GM18520 (cell line): Measurements from ENCODE around the gene PSTPIP1.

Source experiments
- ATAC-seq: cut with Tn5 transposase; IDR thresholded peaks from one replicate; pipeline ENCODE4 v1.9.1; 2021; ENCODE audit not compliant: unreplicated experiment

The PSTPIP1 gene

DNA sequence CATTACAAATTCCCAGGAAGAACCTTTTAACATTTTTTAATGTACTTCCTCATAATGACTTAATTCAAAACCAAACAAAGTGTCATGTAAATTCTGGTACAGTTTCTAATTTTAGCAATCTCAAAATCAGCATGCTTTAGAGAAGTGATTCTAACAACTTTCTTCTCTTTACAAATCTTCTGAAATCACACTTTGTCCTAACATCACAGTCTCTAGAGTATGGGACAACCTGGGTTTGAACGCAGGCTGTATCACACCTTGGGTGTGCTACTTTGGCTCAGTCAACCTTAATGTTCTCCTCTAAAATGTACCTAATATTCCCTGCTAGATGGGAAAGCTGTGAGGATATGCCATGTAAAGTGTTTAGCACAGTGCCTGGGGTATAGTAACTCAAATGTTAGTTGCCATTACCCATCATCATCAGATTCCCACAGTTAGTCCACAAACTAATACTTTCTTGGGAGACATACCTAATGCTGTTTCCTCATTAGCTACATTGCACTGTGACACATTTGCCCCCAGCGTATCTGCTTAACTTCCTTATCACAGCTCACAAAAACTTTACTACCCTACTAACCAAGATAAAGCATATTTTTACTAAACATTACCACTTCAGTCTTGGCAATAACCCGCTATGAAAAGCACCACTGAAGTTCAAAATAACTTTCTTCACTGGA lies 72.9 kb downstream of the PSTPIP1 start:
- peak; percentile 26 for ATAC-seq

DNA sequence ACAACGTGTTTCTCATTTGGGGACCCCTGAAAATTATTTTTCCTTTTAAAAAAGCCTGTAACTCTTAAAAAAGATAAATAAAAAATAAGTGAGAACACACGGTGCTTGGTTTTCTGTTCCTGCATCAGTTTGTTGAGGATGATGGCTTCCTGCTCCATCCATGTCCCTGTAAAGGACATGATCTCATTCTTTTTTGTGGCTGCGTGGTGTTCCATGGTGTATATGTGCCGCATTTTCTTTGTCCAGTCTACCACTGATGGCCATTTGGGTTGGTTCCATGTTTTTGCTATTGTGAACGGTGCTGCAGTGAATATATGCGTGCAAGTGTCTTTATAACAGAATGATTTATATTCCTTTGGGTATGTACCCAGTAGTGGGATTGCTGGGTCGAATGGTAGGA lies 73.7 kb downstream of the PSTPIP1 start:
- ATAC-seq, result no peak

DNA sequence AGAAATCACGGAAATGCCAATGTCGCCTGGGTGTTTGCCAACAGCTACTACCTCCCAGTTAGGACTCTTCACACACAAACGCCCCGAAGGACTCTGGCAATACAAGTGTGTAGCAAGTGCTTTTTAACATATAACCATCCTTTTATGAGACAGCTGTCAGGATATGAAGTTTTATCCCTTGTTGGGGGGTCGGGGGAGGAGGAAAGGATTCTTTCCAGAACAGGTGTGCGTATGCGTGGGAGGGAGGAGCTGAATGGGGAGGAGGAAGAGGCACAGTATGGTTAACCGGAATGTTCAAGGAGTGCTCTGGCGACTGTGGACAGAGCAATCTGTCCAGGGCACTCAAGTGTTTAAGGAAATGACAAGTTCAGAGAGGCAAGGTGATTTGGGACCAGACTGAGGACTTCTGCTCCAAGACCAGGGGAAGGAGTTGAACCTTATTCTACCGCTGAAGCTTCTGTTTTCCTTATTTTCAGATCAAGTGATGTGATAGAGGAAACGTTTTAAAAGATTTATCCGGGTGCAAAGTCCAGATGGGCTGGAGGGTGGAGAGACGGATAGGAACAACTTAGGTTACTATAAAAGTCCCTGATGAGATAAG lies 74.7 kb downstream of the PSTPIP1 start:
- no peak for ATAC-seq

DNA sequence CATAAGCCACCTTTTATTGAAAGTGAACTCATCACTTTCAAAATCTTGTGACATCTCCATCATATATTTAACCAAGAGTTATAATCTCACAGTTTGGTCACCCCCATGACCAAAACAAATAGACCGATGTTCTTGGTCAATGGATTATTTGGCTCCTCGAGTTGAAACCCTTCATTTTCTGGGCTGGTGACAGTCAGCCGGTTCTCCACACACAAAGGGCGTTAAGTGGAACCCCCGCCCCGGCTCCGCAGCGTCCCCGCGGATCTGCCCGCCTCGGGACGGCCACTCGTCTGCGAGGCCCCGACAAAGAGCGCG lies 75.2 kb downstream of the PSTPIP1 start:
- no peak for ATAC-seq

DNA sequence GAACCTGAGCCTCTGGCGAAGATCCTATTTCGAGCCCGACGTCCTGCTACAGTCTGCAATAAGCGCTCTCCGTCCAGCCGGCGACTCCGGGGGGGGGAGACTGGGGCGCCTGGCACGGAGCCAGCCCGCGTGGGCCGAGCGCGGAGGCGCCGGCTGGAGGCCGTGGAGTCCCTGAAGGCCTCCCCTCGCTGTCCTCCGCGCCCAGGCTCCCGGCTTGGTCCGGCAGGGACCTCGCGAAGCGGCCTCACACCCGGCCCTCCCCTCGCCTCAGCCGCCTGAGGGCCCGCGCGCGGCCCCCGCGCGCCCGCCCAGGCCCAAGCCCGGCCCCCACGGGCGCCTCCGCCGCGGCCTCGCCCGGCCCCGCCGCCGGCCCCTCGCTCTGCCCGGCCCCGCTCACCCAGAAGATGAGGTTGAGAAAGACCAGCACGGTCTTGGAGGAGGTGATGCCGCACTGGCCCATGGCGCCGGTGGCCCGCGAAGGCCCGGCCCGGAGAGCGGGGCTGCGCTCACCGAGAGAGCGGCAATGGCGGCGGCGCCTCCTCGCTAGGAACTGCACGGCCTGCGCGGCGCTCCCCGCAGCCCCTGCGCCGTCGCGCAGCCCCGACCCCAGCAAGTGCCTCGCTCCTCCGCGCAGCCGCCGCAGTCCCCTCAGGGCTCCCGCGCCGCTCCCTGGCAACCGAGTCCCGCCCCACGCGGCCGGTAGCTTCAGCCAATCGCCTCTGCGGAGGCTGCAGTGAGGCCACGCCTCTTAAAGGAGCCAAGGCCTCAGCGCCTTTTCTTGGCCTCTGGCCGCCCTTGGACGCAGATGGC lies 75.8 kb downstream of the PSTPIP1 start, which contains the start of gene TSPAN3:
TSS of gene TSPAN3 (minus strand) at position 615 of the 810 bp plus-strand sequence. CDS start at position 460, 155 bp downstream.
- ATAC-seq, result peak; percentile 84

DNA sequence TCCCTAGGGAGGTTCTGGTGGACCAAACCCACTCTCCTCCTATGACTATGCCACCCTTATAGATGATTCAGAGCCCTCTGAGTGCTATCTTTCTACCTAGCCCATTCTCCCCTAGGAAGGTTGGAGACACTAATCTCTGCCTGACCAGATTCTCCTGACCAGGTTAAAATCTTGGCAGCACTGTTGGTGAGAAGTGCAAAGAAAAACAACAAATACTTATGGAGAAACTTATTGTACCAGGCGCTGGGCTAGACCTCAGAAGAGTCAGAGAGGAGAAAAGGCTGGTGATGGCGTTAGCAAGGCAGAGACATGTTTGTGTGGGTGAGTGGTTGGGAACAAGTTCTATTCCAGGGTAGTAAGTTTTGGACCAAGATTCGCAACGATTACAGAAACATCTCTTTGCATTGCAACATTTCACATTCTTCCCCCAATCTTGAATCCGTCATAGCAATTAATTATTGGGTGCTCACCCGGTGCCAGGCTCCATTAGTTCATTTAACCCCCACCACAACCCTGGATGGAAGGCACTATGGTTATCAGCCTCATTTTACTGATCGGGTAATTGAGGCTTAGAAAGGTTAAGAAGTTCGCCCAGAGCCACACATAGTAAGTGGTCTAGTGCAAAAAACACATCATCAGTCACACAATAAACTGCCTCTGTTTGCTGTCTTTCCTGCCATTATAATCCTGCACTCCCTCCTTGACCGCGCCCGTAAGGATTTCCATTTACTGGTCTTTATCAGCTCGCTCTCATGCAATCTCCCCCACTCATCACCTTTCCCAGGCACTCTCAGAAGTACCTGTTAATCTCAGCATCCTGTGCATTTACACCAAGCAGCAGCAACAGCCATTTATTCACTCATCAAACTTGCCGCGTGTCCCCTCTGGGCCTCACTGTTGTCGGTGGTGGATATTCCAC lies 76.6 kb downstream of the PSTPIP1 start:
- no peak for ATAC-seq

DNA sequence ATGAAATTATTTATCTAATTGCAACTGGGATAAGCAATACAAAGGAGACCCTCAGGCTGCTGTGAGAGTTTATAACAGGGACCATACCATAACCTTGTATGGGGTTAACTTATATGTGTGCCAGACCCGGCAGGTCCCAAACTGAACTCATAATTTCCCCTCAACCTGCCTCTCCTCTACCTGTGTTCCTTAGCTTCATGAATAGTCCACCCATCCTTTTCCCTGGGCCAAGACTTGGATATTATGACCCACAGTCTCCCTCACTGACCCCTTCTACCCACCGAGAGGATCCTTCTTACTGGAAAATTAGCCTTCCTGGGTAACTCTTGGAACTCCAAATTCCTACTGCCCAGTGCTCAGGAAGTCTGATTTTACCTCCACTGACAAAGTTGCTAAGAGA lies 79.4 kb downstream of the PSTPIP1 start:
- ATAC-seq, result no peak

DNA sequence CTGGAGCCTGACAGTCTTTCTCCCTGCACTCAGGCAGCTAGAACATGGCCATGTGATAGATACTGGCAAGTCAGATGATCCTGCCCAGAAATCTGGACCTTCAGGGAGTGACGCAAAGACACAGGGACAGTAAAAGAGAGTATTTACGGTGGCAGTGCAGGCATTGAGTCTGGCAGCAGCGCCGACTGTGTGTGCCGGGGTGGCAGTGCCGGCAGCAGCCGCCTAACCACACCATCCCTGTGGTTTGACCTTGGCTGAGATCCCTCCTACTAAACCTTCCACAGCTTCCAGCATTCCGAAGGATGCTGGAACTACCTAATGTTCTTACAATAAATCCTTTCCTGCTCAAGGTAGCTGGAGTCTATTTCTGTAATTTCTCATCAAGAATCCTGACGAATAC lies 80.6 kb downstream of the PSTPIP1 start:
- ATAC-seq, result no peak

DNA sequence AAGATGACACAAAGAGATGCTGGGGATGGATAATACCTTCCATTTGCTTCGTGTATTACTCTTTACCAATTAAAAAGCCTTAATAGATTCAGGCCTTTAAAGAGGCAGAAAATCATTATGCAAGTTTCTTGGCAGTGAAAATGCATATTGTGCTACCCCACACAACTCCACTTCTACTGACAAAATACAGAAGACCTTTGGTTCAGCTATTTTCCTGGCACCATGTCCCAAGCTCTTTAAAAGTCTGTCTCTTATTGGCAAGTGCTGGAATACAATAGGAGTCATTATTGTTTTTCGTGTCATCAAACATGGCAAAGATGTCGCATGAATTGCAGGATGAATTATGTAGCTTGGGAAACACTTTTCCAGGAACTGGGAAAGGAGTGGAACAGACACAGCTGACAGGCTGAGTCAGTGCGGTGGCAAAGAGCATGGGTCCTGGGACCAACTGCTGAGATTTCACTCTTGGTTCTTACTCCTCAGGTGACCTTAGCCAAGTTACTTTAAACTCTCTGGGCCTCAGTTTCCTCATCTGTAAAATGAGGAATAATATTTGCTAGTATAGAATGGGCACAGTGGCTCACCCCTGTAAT lies 81.5 kb downstream of the PSTPIP1 start:
- ATAC-seq, result no peak

DNA sequence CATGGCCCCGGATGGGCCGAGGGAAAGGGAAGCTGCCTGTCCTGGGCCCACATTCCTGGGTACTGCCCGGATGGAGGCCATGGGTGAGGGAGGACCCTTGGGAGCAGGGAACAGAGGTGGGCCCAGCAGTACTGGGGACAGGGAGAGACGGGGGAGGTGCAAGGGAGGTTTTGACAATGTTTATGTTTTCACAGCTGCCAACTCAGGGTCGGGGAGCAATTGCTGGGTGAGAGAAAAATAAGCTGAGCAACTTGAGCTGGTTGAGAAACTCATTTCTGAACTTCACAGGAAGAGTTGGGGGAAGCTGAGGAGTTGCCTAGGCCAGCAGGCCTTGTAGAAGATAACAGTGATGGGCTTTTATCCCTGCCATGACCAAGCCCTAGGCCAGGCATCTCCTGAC lies 87.0 kb downstream of the PSTPIP1 start:
- ATAC-seq, result no peak

DNA sequence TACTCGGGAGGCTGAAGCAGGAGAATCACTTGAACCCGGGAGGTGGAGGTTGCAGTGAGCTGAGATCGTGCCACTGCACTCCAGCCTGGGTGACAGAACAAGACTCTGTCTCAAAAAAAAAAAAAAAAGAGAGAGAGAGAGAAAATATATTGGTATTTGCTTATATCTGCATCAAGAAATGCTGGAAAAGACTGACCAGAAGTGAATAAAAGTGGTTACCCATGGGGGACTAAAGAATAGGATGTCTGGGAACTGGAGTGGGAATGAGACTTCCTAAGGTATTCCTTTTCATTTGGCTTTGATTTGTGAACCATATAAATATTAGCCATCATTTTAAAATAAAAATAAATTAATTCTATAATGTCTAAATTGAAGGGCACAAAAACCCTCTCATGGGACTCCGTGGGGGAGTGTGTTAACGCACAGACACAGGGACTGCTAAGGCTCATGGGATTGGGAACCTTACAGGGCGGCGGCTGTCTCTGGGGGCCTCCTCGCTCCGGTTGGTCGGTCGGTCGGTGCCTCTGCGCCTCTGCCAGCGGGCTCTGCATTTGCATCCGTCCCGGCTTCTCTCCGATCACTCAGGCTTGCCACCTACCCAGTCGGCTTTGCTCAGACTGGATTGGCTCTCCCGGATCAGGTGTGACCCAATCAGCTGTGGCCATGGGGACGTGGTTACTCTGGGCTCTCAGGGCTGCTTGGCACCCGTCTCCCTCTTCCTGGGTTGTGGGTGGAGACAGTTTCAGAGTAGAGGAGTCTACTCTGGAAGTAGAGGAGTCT lies 88.6 kb downstream of the PSTPIP1 start:
- no peak for ATAC-seq

DNA sequence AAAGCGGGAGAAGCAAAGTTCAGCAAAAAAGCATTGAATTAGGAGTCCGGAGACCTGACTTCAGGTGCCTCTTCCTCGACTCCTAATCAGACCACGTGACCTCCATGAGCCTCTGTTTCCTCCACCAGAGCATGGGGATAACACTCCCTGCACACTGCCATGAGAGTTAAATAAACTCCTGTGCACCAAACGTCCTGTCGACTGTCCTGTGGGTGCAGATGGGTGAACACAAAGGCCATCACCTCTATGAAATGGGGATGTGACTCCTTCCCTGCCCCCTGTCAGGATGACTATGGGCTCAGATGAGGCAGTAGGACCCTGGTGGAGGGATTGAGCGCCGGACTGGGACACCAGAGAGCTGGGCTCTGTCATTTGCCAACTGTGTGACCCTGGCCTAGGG lies 89.5 kb downstream of the PSTPIP1 start:
- ATAC-seq, result no peak

DNA sequence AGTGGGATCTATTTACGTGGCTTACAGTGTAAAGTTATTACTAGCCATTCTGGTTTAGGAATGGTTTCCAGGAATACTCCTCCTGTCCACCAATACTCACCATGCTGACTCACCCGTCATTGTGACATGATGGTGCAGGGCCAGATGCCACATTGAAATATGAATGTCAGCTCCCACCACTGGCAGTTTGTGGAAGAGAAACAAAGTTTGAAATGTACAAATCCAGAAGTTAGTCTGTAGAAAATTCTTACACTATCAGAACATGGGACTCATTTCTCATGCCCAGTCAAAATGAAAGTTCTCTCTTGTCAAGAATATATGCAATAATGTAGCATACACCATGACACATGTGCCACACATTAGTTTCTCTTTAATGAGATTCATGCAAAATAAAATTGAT lies 90.4 kb downstream of the PSTPIP1 start:
- ATAC-seq, result no peak
